Suprapubic skin (tissue), 4 donors: ENCODE measurements around the gene ANKRD40. TPM values are rescaled to one million over a fixed set of nuclear protein-coding genes. Genes with fewer than 3 reads are reported as not detected.

ENCODE experiments used
- DNase-seq, 2 donors: peaks; one replicate each; pipeline ENCODE4 v3.0.0-alpha.2; 2019; ENCODE audit warnings: low spot score in 2 of 2
- H3K27ac ChIP-seq: fragments of 200-600 bp; sonication (generic); one replicate; pipeline ENCODE4 v1.5.1; 2019
- H3K27me3 ChIP-seq: fragments of 200-600 bp; sonication (generic); one replicate; pipeline ENCODE4 v1.5.1; 2019
- H3K36me3 ChIP-seq: fragments of 200-600 bp; sonication (generic); one replicate; pipeline ENCODE4 v1.5.1; 2019
- H3K4me1 ChIP-seq: fragments of 200-600 bp; sonication (generic); one replicate; pipeline ENCODE4 v1.5.1; 2019
- H3K4me3 ChIP-seq: fragments of 200-600 bp; sonication (generic); one replicate; pipeline ENCODE4 v1.5.1; 2019; ENCODE audit warnings: mild to moderate bottlenecking
- H3K9me3 ChIP-seq: fragments of 200-600 bp; sonication (generic); one replicate; pipeline ENCODE4 v1.5.1; 2019
- EP300 ChIP-seq: sonication (generic); formaldehyde crosslinking; IDR thresholded peaks from one replicate; pipeline ENCODE4 v1.6.1; 2017; ENCODE audit warnings: antibody characterized with exemption
- POLR2A ChIP-seq, 2 donors: fragments of 450-650 bp; IDR thresholded peaks; one replicate each; pipeline ENCODE4 v1.6.1; 2017; ENCODE audit warnings: antibody characterized with exemption in 2 of 2, mild to moderate bottlenecking in 2 of 2, moderate library complexity in 2 of 2
- POLR2AphosphoS5 ChIP-seq, 3 donors: sonication (generic); formaldehyde crosslinking; IDR thresholded peaks; one replicate each; pipeline ENCODE4 v1.6.1; 2017; ENCODE audit warnings: antibody characterized with exemption in 3 of 3
- WGBS: methylation state at CpG from one replicate; pipeline ENCODE4 v1.1.5; 2018; 5-methylcytosine and 5-hydroxymethylcytosine counted together
- total RNA-seq, 4 donors: library from RNA; depleted of rRNA; stranded (reverse); fragments of >200 nt; gene quantifications; one replicate each; pipeline ENCODE4 v1.1.0, GENCODE V29; 2016
- TF ChIP-seq, protein P1 (sequence below), 2 donors: fragments of 200-600 bp in 1 of 2; fragments of 450-650 bp in 1 of 2; sonication (generic) in 1 of 2; IDR thresholded peaks; one replicate each; pipeline ENCODE4 v1.5.1; 2016 to 2019; ENCODE audit warnings: antibody characterized with exemption in 2 of 2, mild to moderate bottlenecking in 1 of 2, moderate library complexity in 1 of 2

The ANKRD40 gene
- total RNA-seq, 4 donors from 2014 or later = 21.4 to 33.8 (median 26.6) TPM

DNA sequence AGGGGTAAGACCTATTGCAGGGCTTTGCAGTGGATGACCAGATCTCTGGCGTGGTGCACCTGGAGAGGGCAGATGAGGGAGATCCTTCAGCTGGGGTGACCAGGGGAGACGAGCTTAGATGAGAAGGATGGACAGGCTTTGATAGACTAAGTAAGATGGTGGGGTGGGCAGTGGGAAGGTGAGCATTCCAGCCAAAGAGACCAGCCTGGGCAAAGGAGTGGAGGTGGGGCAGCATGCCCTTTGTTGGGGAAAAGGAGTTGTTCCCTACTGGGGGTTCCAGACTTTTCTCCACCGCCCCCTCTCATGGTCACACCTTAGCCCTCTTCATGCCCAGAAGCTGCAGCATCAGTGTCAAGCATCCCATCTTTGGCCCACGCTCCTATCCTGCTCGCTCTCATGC is 27.6 kb downstream of the ANKRD40 start:
- H3K27ac ChIP-seq = no peak overlapping the region
- peaks cover 3% of the 10 kb centered on the region for H3K36me3 ChIP-seq
- H3K27me3 ChIP-seq = no peaks in the 10 kb centered on the region
- DNase-seq = peak in 1 of 2 donors; percentile 53
- WGBS = 93% methylated on average over 5 of the region's 5 CpGs
- TF ChIP-seq, protein P1, sequence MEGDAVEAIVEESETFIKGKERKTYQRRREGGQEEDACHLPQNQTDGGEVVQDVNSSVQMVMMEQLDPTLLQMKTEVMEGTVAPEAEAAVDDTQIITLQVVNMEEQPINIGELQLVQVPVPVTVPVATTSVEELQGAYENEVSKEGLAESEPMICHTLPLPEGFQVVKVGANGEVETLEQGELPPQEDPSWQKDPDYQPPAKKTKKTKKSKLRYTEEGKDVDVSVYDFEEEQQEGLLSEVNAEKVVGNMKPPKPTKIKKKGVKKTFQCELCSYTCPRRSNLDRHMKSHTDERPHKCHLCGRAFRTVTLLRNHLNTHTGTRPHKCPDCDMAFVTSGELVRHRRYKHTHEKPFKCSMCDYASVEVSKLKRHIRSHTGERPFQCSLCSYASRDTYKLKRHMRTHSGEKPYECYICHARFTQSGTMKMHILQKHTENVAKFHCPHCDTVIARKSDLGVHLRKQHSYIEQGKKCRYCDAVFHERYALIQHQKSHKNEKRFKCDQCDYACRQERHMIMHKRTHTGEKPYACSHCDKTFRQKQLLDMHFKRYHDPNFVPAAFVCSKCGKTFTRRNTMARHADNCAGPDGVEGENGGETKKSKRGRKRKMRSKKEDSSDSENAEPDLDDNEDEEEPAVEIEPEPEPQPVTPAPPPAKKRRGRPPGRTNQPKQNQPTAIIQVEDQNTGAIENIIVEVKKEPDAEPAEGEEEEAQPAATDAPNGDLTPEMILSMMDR (IDR thresholded peaks at IDR 0.05) = no peak
- TF ChIP-seq POLR2A (IDR thresholded peaks at IDR 0.05) (no peak), POLR2AphosphoS5 (IDR thresholded peaks at IDR 0.05) (no peak), EP300 (no peak)
- H3K4me3 ChIP-seq = no peak overlapping the region
- no peaks in the 10 kb centered on the region for H3K9me3 ChIP-seq
- peaks cover 11% of the 10 kb centered on the region for H3K4me1 ChIP-seq

DNA sequence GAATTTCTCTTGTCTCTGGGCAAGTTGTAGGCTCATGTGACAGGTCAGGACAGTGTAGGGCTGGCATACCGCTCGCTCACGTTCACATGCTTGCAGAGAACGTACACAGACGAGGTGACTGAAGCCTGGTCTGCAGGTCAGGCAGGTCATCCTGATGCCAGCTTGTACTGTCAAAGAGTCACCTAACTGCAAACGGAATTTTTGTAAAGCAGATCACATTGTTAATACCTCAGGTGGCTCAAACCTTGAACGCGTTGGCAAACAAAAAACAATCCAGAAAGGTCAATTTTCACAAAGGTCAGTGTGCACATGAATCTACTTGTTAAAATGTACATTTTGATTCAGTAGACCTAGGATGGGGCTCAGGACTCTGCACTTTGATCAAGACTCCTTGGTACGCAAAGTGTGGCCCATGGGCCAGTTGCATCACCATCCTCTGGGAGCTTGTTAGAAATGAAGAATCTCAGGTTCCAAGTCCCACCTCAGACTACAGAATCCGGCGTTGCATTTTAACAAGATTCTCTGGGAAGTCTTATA is 28.6 kb downstream of the ANKRD40 start:
- WGBS = 95% methylated on average over 11 of the region's 11 CpGs
- peaks cover 3% of the 10 kb centered on the region for H3K36me3 ChIP-seq
- peak in 1 of 2 donors; percentile 25 for DNase-seq
- no peak overlapping the region for H3K27ac ChIP-seq
- H3K4me1 ChIP-seq = peaks cover 11% of the 10 kb centered on the region
- H3K9me3 ChIP-seq = no peaks in the 10 kb centered on the region
- TF ChIP-seq POLR2A (IDR thresholded peaks at IDR 0.05) = no peak
- TF ChIP-seq EP300 = no peak
- TF ChIP-seq, protein P1 (IDR thresholded peaks at IDR 0.05) = no peak
- TF ChIP-seq POLR2AphosphoS5 (IDR thresholded peaks at IDR 0.05) = no peak
- no peaks in the 10 kb centered on the region for H3K27me3 ChIP-seq
- H3K4me3 ChIP-seq = no peak overlapping the region

DNA sequence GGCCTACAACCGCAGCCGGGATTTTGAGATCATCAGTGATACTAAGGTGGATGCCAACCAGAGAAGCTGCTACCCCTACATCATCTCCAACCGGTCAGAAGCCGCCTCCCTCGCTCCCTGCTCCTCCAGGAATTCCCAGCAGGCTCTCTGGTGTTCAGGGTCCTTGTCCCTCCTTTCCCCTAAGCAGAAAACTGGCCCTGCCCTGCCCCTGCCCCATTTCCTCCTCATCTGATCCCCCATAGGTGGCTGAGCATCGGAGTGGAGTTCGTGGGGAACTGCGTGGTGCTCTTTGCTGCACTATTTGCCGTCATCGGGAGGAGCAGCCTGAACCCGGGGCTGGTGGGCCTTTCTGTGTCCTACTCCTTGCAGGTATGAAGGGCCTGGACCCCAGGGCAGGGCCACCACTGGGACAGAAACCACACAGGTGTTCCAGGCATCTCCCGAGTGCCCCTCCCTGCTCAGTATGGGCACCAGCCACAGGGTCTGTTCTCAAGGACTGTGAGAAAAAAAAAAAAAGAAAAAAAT is 29.8 kb downstream of the ANKRD40 start:
- 96% methylated on average over 7 of the region's 12 CpGs for WGBS
- no peak overlapping the region for H3K27ac ChIP-seq
- peak in 1 of 2 donors; percentile 55 for DNase-seq
- no peaks in the 10 kb centered on the region for H3K27me3 ChIP-seq
- H3K9me3 ChIP-seq = no peaks in the 10 kb centered on the region
- H3K4me1 ChIP-seq = peaks cover 16% of the 10 kb centered on the region
- TF ChIP-seq, protein P1 (IDR thresholded peaks at IDR 0.05) = no peak
- no peak for TF ChIP-seq POLR2A (IDR thresholded peaks at IDR 0.05)
- no peak for TF ChIP-seq POLR2AphosphoS5 (IDR thresholded peaks at IDR 0.05)
- H3K4me3 ChIP-seq = no peak overlapping the region
- H3K36me3 ChIP-seq = peaks cover 3% of the 10 kb centered on the region

DNA sequence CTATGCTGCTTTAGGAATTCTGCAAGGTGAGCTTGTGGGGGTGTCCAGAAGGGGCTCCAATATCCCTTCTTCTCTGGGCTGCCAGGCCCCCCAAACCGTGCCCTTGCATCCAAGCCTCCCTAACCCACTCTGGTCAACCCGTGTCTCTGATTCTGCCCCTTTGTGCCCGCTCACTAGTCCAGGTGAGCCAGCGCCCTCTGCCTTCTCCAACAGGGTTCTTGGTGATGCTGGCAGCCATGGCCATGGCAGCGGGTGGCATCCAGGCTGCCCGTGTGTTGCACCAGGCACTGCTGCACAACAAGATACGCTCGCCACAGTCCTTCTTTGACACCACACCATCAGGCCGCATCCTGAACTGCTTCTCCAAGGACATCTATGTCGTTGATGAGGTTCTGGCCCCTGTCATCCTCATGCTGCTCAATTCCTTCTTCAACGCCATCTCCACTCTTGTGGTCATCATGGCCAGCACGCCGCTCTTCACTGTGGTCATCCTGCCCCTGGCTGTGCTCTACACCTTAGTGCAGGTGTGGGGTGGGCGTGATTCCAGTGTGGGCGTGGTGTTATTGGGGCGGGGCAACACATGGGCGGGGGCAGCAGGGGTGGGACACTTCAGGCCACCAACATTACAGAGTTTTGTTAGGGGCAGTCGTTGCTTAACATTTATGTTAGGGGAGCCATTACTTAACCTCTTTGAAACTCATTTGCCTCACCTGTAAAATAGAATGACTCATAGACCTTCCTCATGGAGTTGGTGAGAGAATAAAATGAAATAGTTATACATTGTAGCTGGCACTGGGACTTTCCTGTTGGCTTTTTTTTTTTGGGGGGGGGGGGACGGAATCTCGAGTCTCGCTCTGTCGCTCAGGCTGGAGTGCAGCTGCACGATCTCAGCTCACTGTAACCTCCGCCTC is 31.4 kb downstream of the ANKRD40 start:
- no peaks in the 10 kb centered on the region for H3K27me3 ChIP-seq
- WGBS = 92% methylated on average over 24 of the region's 24 CpGs
- no peak overlapping the region for H3K4me3 ChIP-seq
- peak in 1 of 2 donors; percentile 19 for DNase-seq
- H3K4me1 ChIP-seq = peaks cover 19% of the 10 kb centered on the region
- H3K27ac ChIP-seq = no peak overlapping the region
- TF ChIP-seq, protein P1 (IDR thresholded peaks at IDR 0.05) = no peak
- no peak for TF ChIP-seq POLR2A (IDR thresholded peaks at IDR 0.05)
- no peak for TF ChIP-seq EP300
- no peak for TF ChIP-seq POLR2AphosphoS5 (IDR thresholded peaks at IDR 0.05)
- no peaks in the 10 kb centered on the region for H3K9me3 ChIP-seq
- peaks cover 3% of the 10 kb centered on the region for H3K36me3 ChIP-seq

DNA sequence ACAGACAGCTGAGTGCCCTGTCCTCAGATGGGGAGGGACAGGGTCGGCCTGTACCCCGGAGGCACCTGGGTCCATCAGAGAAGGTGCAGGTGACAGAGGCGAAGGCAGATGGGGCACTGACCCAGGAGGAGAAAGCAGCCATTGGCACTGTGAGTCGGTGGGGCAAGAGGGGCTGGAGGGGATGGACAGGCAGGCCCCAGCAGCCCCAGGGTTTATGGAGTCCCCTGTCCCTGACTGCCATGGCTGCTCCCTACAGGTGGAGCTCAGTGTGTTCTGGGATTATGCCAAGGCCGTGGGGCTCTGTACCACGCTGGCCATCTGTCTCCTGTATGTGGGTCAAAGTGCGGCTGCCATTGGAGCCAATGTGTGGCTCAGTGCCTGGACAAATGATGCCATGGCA is 32.1 kb downstream of the ANKRD40 start:
- Histone ChIP-seq H3K4me3 (no peak overlapping the region), H3K9me3 (no peaks in the 10 kb centered on the region), H3K36me3 (peaks cover 3% of the 10 kb centered on the region), H3K4me1 (peaks cover 13% of the 10 kb centered on the region), H3K27ac (no peak overlapping the region), H3K27me3 (no peaks in the 10 kb centered on the region)
- no peak for TF ChIP-seq POLR2A (IDR thresholded peaks at IDR 0.05)
- TF ChIP-seq, protein P1 (IDR thresholded peaks at IDR 0.05) = no peak
- 84% methylated on average over 6 of the region's 7 CpGs for WGBS
- no peak for DNase-seq
